MCF 10A (cell line): ENCODE results near the gene INTS3. TPM values are rescaled to one million over a fixed set of nuclear protein-coding genes. Genes with fewer than 3 reads are reported as not detected.

Experiments used
- BruUV-seq: library from RNA; stranded (reverse); fragments of 400-500 nt; replicated peaks from 2 replicates; lab custom pipeline; 2021; lab: Mats Ljungman, UMichigan
- CTCF ChIA-PET: fragments of 300-600 bp; sonication (Branson Sonifier 250); formaldehyde crosslinking; extraction: SDS; loops from one replicate; lab custom pipeline; 2021; ENCODE audit warnings: antibody characterized with exemption, inconsistent platforms; lab: Yijun Ruan, JAX
- POLR2A ChIA-PET: fragments of 300-600, 350-650 bp; sonication (Branson Sonifier 250); formaldehyde crosslinking; extraction: SDS; loops from one replicate; lab custom pipeline; 2020; ENCODE audit warnings: antibody characterized with exemption, inconsistent platforms; lab: Yijun Ruan, JAX
- DNase-seq: peaks from one replicate; pipeline ENCODE4 v3.0.0-alpha.2; 2018; ENCODE audit not compliant: unreplicated experiment
- H3K27ac Mint-ChIP-seq: one replicate; pipeline ENCODE4 v1.8.0; 2022; ENCODE audit warnings: mild to moderate bottlenecking, low read depth, mixed read lengths; ENCODE audit not compliant: unreplicated experiment
- H3K27me3 Mint-ChIP-seq: one replicate; pipeline ENCODE4 v1.8.0; 2022; ENCODE audit warnings: mixed read lengths; ENCODE audit not compliant: insufficient read depth, unreplicated experiment
- H3K36me3 Mint-ChIP-seq: one replicate; pipeline ENCODE4 v1.8.0; 2022; ENCODE audit warnings: mild to moderate bottlenecking, moderate library complexity, mixed read lengths; ENCODE audit not compliant: insufficient read depth, unreplicated experiment
- H3K4me1 Mint-ChIP-seq: one replicate; pipeline ENCODE4 v1.8.0; 2022; ENCODE audit warnings: mixed read lengths; ENCODE audit not compliant: insufficient read depth, unreplicated experiment
- H3K4me3 Mint-ChIP-seq: one replicate; pipeline ENCODE4 v1.8.0; 2022; ENCODE audit warnings: mild to moderate bottlenecking, moderate library complexity, mixed read lengths; ENCODE audit not compliant: unreplicated experiment
- H3K9me3 Mint-ChIP-seq: one replicate; pipeline ENCODE4 v1.8.0; 2022; ENCODE audit warnings: mixed read lengths; ENCODE audit not compliant: unreplicated experiment
- CTCF ChIP-seq: fragments of 200-600 bp; IDR thresholded peaks from one replicate; pipeline ENCODE4 v1.8.0; 2022; ENCODE audit warnings: antibody characterized with exemption, mild to moderate bottlenecking; ENCODE audit not compliant: unreplicated experiment
- intact Hi-C: fragments of 100-400 bp; cut with micrococcal nuclease; formaldehyde crosslinking; loops from 2 replicates; pipeline ENCODE4 v1.14.1; 2022
- total RNA-seq: library from RNA; stranded (reverse); gene quantifications from 2 replicates; pipeline ENCODE4 v1.2.3, GENCODE V29; 2022

Gene INTS3
- total RNA-seq, 1 experiment from 2014 or later, result 68.7 TPM

DNA sequence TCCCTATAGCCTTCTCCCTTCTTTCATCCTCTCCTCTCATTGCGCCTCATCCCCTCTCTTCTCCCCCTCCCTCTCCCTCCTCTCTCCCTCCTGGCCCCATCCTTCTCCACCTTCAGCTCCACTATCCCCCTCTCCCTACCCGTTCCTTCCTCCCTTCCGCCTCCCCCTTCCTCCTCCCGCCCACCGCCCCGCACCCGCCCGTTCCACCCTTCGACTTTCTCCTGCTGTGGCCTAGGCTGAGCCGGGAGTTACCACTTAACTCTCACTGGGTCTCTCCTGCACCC lies 47.8 kb upstream of the INTS3 start:
- BruUV-seq, result no TSS peak
- Mint-ChIP-seq H3K27ac (no peak overlapping the region), H3K27me3 (peaks cover 41% of the 10 kb centered on the region), H3K9me3 (no peaks in the 10 kb centered on the region), H3K4me3 (peak overlapping the region; percentile 52), H3K4me1 (peaks cover 15% of the 10 kb centered on the region), H3K36me3 (no peaks in the 10 kb centered on the region)
- TF ChIP-seq CTCF, result no peak
- intact Hi-C loops, result no loop called here
- DNase-seq, result no peak
- POLR2A ChIA-PET, result interaction anchor here (0.9 kb wide), 1 partner anchor 49 kb away, joined by 3 read pairs; no protein-coding TSS in a partner anchor
- CTCF ChIA-PET, result interaction anchor here (1.0 to 14.1 kb wide), 3 partner anchors 70 to 307 kb away, joined by 3 to 273 read pairs (median 4); no protein-coding TSS in a partner anchor

DNA sequence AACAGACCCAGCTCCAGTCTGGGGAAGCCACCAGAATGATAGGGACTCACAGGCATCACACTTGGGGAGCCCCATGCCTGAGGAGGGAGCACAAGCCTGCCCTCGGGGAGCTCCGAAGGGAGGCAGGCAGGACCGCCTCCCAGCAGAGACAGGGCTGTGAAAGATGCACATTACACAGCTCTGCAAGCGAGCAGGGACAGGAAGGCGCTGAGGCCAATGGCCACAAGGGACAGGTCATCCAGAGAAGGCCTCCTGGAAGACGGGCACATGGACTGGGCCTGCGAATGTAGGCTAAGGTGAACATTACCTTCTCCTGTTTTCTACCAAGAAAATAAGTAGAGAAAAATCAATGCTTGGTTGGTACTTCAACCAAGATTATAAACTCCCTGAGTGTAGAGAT lies 45.1 kb upstream of the INTS3 start:
- TF ChIP-seq CTCF, result no peak
- H3K9me3 Mint-ChIP-seq, result no peaks in the 10 kb centered on the region
- POLR2A ChIA-PET, result interaction anchor here (0.6 to 0.8 kb wide), 2 partner anchors 11 to 49 kb away, joined by 3 read pairs; partner anchors contain the start of gene CHTOP
- H3K36me3 Mint-ChIP-seq, result no peaks in the 10 kb centered on the region
- peaks cover 15% of the 10 kb centered on the region for H3K4me1 Mint-ChIP-seq
- DNase-seq, result no peak
- CTCF ChIA-PET, result interaction anchor here (1.0 kb wide), 1 partner anchor 295 kb away, joined by 8 read pairs; the partner anchor contains the start of gene JTB
- peaks cover 55% of the 10 kb centered on the region for H3K27me3 Mint-ChIP-seq
- no peak overlapping the region for H3K27ac Mint-ChIP-seq
- no peak overlapping the region for H3K4me3 Mint-ChIP-seq
- BruUV-seq, result no TSS peak
- intact Hi-C loops, result no loop called here

DNA sequence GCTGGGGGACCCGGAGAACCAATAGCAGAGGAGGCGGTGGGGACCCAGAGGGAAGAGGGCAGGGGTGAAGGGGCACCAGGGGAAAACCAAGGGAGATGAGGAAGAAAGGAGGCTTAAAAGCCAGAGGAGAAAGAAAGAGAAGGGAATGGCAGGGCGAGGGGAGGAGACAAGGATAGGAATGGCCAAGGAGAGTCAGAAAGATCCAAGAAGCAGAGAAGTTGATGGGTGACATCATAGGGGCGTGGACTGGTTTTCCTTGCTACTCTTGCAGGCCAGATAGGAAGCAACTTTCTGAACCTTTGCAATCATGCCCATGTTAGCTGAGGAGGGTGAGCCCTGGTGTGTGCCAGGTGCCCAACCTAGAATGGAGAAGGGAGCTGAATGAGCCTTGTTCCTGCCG lies 44.0 kb upstream of the INTS3 start:
- no peak for TF ChIP-seq CTCF
- CTCF ChIA-PET, result interaction anchor here (0.6 to 1.0 kb wide), 4 partner anchors 15 to 172 kb away, joined by 3 to 5 read pairs (median 4); no protein-coding TSS in a partner anchor
- intact Hi-C loops, result no loop called here
- Mint-ChIP-seq H3K36me3 (no peaks in the 10 kb centered on the region), H3K9me3 (no peaks in the 10 kb centered on the region), H3K27ac (no peak overlapping the region), H3K4me3 (no peak overlapping the region), H3K4me1 (peaks cover 9% of the 10 kb centered on the region), H3K27me3 (peaks cover 46% of the 10 kb centered on the region)
- BruUV-seq, result no TSS peak
- peak; percentile 53 for DNase-seq
- POLR2A ChIA-PET, result no interaction called here

GRCh38 chr1:153684892-153685291 lies 43.0 kb upstream of the INTS3 start:
- no peaks in the 10 kb centered on the region for H3K36me3 Mint-ChIP-seq
- DNase-seq, result no peak
- intact Hi-C loops, result no loop called here
- H3K27me3 Mint-ChIP-seq, result peaks cover 35% of the 10 kb centered on the region
- no peaks in the 10 kb centered on the region for H3K9me3 Mint-ChIP-seq
- no peak overlapping the region for H3K4me3 Mint-ChIP-seq
- CTCF ChIA-PET, result interaction anchor here (0.7 to 1.0 kb wide), 3 partner anchors 8 to 65 kb away, joined by 3 read pairs; no protein-coding TSS in a partner anchor
- H3K4me1 Mint-ChIP-seq, result peaks cover 8% of the 10 kb centered on the region
- TF ChIP-seq CTCF, result no peak
- POLR2A ChIA-PET, result no interaction called here
- no peak overlapping the region for H3K27ac Mint-ChIP-seq
- BruUV-seq, result no TSS peak
